ENCODE data around the gene GPATCH2L.

GPATCH2L gene

GRCh38 chr14:76136476-76137110, 15.1 kb upstream of the GPATCH2L start:
- DNase-seq (ENCODE audit: low spot score) = peak; percentile 24

GRCh38 chr14:76138119-76138757, 13.5 kb upstream of the GPATCH2L start:
- no peak for DNase-seq (ENCODE audit: low spot score)

- DNase-seq (ENCODE audit: low spot score) = no peak
Observed at GRCh38 chr14:76138758-76139723, 12.7 kb upstream of the GPATCH2L start.

- DNase-seq (ENCODE audit: low spot score) = no peak
Observed at GRCh38 chr14:76143642-76144041, 8.1 kb upstream of the GPATCH2L start.

- DNase-seq (ENCODE audit: low spot score) = no peak
Observed at GRCh38 chr14:76146976-76147375, 4.7 kb upstream of the GPATCH2L start.

GRCh38 chr14:76149196-76149595, 2.5 kb upstream of the GPATCH2L start:
- DNase-seq (ENCODE audit: low spot score) = no peak

GRCh38 chr14:76152333-76152681, 585 bp downstream of the GPATCH2L start:
- peak; percentile 22 for DNase-seq (ENCODE audit: low spot score)

GRCh38 chr14:76153919-76154318, 2.2 kb downstream of the GPATCH2L start:
- no peak for DNase-seq (ENCODE audit: low spot score)

GRCh38 chr14:76154539-76155126, 2.9 kb downstream of the GPATCH2L start:
- DNase-seq (ENCODE audit: low spot score) = no peak

- no peak for DNase-seq (ENCODE audit: low spot score)
Observed at GRCh38 chr14:76163668-76164363, 12.1 kb downstream of the GPATCH2L start.

- DNase-seq (ENCODE audit: low spot score) = no peak
Observed at GRCh38 chr14:76168531-76168930, 16.8 kb downstream of the GPATCH2L start.

GRCh38 chr14:76169776-76170175, 18.1 kb downstream of the GPATCH2L start:
- no peak for DNase-seq (ENCODE audit: low spot score)

- no peak for DNase-seq (ENCODE audit: low spot score)
Observed at GRCh38 chr14:76174982-76175381, 23.3 kb downstream of the GPATCH2L start.

GRCh38 chr14:76175942-76176341, 24.2 kb downstream of the GPATCH2L start:
- DNase-seq (ENCODE audit: low spot score) = no peak

- no peak for DNase-seq (ENCODE audit: low spot score)
Observed at GRCh38 chr14:76181546-76181945, 29.8 kb downstream of the GPATCH2L start.

- DNase-seq (ENCODE audit: low spot score) = no peak
Observed at GRCh38 chr14:76186308-76187027, 34.7 kb downstream of the GPATCH2L start.

- DNase-seq (ENCODE audit: low spot score) = no peak
Observed at GRCh38 chr14:76191297-76191696, 39.6 kb downstream of the GPATCH2L start.

GRCh38 chr14:76193696-76194095, 42.0 kb downstream of the GPATCH2L start:
- DNase-seq (ENCODE audit: low spot score) = no peak

GRCh38 chr14:76194327-76194726, 42.6 kb downstream of the GPATCH2L start:
- DNase-seq (ENCODE audit: low spot score) = no peak

GRCh38 chr14:76195003-76195402, 43.3 kb downstream of the GPATCH2L start:
- DNase-seq (ENCODE audit: low spot score) = no peak
